Hematopoietic multipotent progenitor cell treated with erythropoietin and hydrocortisone succinate and interleukin-3 and kit ligand, for 6 days (in vitro differentiated cells): Measurements from ENCODE around the gene MAML2.

Experiments used
- DNase-seq: peaks from one replicate; pipeline ENCODE4 v3.0.0-alpha.2; 2015

Gene MAML2

DNA sequence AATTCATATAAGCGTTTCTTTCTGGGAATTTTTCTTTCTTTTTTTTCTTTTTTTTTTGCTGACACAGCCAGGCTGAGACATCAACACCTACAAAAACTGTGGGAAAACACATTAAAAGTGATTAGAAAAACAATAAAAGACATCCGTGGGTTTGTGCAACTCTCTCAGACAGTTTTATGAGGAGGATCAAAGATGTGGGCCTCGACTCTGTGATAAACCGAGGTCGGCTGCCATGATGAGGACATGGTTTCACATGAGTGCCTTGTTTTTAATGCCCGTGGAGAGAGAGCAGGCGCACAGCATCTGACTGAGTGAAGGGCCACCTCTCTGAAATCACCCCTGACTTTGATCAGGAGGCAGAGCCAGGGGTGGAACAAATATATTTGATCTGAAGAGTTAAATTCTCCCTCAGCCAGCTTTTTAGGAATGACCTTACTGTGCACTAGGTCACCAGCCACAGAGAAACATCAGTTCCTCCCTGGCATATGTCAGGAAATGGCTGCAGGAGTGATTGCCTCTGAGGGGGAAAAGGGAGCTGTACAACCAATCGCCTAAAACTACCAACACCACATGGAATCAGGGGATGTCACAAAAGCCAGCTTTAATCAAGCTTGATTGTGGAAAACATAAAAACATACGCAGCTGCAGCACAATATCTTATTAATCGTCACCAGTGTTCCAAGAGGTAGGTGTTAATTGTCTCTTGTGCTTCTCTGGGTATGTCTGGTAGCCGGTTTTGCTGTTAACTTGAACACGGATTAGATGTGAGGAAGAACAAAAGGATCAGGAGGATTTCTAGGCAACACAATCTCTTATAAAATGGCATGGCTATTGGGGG is 164.7 kb downstream of the MAML2 start:
- DNase-seq = no peak

- no peak for DNase-seq
Observed at GRCh38 chr11:96177146-96177545, 165.8 kb downstream of the MAML2 start.

DNA sequence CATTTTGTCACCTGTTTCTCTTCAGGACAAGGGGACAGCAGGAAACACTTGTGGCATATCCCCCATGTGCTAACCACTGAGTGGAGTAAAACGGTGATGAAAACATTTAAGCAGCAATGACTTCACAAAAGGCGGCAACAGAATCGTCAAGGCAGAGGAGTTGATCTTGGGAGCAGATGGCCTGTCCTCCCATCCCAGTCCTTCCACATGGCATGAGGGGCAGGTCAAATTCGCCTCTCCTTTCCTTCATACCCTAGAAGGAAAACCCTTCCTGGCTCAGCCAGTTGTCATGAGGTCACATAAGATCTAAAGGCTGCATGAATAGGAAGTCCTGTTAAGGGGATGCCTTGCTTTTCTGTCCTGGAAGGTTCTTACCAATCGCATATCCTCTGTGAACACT is 169.1 kb downstream of the MAML2 start:
- no peak for DNase-seq

DNA sequence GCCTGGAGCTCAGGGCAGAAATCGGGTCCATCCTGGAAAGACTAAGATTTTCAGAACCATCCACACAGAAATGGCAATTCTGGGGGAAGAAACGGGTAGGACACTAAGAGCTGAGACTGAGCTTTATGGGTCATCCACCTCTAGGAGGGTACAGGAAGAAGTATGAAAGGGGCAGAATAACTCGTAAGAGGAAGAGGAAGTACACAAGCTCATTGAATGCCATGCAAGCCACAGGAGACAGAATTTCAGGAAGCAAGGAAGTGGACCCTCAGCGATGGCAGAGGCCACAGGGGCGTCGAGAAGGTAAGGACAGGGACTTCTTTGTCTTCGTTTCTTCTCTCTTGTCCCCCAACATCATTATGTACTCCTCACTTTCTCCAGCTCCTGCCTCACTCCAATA is 169.6 kb downstream of the MAML2 start:
- DNase-seq = peak; percentile 8

GRCh38 chr11:96172604-96173003 is 170.4 kb downstream of the MAML2 start:
- DNase-seq = no peak

GRCh38 chr11:96169250-96169649 is 173.7 kb downstream of the MAML2 start:
- DNase-seq = no peak

GRCh38 chr11:96168623-96169022 is 174.4 kb downstream of the MAML2 start:
- DNase-seq = peak; percentile 19

- DNase-seq = no peak
Observed at GRCh38 chr11:96167787-96168186, 175.2 kb downstream of the MAML2 start.

- no peak for DNase-seq
Observed at GRCh38 chr11:96167203-96167758, 175.7 kb downstream of the MAML2 start.

DNA sequence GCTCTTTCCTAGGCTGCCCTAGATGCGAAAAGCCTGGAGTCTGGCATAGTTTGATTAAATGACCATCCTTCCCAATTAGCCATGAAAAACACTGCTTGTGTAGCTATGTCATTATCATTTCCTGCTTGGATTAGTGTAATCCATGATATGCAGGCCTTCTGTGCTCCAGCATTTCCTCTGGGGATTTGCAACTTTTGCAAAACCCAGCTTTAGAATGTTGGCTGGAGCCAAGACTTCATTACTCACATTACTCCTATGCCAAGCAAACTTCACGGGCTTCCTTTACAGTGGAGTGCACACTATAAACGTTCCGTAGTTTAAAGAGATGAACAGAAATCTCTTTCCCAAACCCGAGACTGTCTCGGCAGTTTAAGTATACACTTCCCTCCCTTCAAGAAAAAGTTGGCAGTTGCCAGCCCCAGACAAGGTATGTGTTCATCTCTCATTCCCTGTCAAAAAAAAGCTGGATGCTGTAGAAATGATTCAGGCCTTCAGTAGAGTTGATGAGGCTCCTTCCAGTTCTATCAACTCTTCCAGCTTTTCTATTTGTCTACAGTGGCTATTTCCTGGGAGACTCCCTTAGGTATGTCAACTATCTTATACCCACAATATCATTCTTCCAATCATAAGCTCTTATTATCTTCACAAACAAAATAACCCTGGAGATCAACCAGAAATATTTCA is 180.0 kb downstream of the MAML2 start:
- DNase-seq = no peak

DNA sequence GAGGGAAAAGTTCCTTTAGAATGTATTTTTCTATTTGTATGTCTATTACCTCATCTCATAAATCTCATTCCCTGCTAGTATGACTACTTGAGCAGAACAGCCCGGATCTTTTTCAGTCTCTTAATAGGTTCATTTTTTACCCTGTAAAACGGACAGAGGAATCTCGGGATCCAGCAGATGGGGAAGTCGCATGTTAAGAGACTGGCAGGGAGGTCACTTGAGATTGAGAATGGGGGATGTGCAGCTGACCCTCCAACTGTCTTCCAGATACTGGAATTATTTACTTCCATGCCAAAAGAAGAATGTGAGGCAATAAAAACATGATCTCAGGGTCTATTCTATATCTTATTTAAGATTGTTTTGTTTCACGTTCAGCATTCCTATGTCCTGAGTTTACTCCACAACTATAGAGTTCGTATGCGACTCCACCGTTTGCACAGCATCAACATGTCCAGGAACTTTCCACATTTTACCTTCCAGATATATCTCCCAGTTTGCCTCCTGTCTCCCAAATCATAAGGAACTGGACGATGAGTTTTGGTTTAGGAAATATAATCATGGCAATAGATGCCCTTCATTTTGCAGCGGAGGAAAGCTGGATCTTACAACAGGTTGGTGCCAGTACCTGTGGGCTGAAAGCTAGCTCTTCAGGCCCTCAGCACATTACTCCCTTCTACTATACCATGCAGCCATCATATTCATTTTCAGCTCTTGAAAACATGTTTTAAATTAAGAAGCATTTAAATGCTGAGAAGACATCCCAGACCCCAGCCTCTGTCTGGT is 181.5 kb downstream of the MAML2 start:
- no peak for DNase-seq

GRCh38 chr11:96160732-96161306 is 182.2 kb downstream of the MAML2 start:
- DNase-seq = no peak

DNA sequence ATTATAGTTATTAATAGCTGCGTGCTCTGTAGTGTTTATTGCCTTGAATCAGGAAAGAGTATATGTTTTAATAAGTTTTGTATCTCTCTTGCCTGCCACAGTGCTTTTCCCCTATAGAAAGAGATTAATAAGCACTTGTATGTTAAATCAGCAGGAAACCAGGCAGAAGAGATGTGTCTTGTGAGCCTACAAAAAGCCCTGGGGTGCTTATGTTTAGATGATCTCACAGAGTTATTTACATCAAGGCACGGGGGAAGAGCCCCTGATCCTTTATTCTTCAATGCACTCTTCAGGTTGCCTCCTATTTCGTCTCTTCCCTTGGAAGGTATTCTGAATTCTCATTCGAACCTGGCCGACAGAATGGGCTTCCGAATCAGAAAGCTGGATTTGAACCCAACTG is 183.0 kb downstream of the MAML2 start:
- no peak for DNase-seq

- no peak for DNase-seq
Observed at GRCh38 chr11:96158126-96158525, 184.9 kb downstream of the MAML2 start.

DNA sequence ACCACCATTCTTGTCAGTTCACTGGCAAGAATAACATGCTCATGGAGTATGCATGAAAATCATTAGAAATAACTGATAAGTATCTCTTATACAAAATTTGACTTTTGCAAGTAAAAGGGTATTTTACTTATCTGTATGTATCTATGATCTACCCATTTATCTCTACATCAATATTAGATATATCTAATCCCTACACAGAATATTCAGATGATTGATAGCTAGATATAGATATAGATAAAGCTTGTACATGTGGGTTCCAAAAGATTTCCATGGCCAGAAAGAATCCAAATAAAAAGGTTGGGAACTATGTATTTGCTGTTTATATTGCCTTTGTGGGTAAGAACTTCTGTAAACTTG is 185.5 kb downstream of the MAML2 start:
- no peak for DNase-seq

GRCh38 chr11:96156379-96156722 is 186.6 kb downstream of the MAML2 start:
- no peak for DNase-seq

GRCh38 chr11:96155627-96156378 is 187.2 kb downstream of the MAML2 start:
- DNase-seq = peak; percentile 7

- DNase-seq = no peak
Observed at GRCh38 chr11:96154802-96155520, 188.0 kb downstream of the MAML2 start.

DNA sequence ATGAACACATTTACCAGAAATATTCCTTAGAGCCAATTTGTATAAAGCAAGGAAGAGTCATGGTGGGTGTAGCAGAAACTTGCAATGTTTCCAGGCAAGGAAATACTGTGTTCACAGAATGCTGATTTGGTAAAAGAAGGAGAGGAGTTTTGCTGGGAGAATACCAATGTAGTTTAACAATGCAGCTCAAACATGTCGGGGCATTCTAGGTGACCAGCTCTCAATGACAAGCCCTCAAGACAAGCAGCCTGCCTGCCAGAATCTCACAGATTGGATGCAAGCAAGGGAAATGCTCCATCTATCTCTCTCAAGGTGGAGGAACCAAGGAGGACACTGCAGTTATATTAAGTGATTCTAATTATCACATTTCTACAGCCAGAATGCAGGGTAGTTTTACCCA is 190.4 kb downstream of the MAML2 start:
- no peak for DNase-seq

- DNase-seq = no peak
Observed at GRCh38 chr11:96151501-96151900, 191.5 kb downstream of the MAML2 start.

- DNase-seq = no peak
Observed at GRCh38 chr11:96150609-96151008, 192.4 kb downstream of the MAML2 start.
